GM21737 (cell line): ENCODE measurements around the gene TPD52L2.
"Not testable (repeated sequence)": the region's sequence is repeated elsewhere in the genome, so short reads cannot be mapped to it uniquely, and the experiment has no call there.

ENCODE experiments used
- ATAC-seq: cut with Tn5 transposase; IDR thresholded peaks from one replicate; pipeline ENCODE4 v1.9.1; 2021; ENCODE audit warnings: mild to moderate bottlenecking, moderate library complexity; ENCODE audit not compliant: unreplicated experiment

The TPD52L2 gene

DNA sequence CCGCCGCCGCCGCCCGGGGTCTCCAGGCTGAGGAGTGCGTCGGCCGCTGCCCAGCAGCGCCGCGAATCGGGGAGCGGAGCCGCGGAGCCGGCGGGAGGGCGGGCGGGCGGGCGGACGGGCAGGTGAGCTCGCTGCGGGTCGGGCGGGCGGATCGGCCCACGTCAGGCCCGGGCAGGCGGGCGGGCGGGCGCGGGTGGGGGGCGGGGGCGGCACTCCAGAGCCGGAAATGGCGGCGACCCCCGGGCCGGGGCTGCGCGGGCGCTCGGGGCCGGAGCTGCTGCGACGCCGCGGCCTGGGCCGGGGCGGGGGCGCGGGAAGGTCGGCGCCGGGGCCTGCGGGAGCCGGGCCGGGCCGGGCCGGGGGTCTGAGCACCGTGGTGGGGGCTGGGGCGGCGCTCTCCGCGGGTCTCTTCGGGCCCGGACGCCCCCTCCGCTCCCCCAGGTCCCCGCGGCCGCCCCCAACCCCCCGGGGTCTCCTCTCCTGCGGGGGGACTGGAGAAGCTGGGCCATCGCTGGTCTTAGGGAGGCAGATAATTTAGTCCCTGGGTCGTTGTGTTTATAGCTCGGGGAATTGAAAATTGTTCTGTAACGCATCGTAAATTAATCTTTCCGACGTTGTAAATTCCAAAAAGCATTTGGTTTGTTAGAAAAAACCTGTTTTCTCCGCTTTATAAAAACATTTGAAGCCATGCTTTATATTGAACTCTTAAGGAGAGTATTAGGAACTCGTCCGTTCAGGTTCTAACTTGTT is 30.3 kb downstream of the TPD52L2 start:
- peak; percentile 13 for ATAC-seq

DNA sequence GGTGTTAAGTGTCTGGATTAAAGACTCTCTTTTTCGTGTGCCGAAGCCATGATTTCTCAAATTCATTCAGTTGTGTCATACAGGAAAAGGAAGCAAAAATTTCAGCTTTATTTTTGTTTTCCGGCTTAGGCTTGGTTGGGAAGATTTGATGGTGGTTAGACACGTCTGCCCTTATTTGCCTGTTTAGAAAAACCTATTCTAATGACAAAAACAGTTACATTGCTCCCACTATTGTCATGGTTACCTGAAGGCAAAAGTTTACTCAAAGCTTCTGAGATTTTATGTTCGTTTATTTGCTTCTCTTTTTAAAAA is 30.8 kb downstream of the TPD52L2 start:
- ATAC-seq = no peak

DNA sequence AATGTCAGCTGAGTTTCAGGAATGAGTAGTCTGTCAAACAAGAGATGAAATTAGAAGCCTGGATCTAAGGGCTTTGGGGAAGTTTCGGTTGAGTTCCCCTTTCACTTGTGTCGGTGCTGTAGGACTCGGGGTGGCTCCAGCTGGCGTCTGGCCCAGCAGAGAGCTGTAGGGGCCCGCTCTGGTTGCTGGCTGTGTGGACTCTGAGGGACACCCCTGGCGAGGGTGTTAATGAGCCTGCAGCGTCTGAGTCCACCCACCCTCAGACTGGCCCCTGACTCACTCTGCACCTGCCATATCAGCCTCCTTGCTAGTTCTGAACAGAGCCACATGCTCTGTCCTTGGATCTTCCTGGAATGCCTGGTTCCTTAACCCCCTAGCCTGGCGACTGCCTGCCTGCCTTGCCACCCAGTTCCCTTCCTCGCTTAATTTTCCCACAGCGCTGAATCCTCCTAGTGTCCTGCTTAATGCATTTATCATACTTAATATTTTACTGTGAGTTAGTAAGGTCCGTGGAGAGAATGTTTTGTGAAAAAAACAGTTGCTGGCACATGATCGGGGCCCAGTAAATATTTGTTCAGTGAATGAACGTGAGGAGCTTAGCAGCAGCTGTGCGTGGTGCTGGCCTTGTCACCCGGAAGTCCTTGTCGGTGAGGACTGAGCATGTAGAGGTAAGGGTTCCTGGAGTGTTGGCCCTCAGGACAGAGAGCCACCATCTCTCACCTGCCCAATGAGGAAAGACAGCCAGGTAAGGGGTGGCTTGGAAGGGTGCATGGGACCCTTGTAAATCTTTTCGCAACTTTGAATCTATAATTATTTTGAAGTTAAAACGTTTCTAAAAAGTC is 31.4 kb downstream of the TPD52L2 start:
- no peak for ATAC-seq

DNA sequence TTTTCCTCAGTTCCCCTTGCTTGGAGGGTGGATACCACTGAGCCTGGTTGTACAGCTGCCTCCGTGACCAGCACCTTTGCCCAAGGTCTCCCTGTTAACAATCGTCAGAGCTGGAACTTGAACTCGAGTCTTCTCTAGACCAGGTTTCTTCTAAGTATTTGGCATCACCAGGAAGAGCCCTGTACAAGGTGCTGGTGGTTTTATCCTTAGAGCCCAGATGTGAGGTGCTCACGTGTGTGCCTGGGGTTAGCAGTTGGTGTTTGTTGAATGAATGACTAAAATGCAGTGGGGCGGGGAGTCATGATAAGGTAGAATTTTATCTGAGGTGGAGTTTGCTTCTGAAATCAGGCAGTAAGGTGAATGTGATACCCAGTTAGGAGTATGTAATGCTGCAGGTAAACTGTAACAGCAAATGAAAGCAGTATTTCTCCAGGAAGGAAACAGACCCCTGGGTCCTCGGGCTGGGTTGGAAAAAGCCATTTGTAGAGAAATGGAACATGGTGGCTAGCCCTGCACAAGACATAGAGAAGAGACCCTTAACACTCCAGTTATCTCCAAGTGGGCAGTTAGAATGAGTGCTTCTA is 33.0 kb downstream of the TPD52L2 start:
- ATAC-seq = no peak

DNA sequence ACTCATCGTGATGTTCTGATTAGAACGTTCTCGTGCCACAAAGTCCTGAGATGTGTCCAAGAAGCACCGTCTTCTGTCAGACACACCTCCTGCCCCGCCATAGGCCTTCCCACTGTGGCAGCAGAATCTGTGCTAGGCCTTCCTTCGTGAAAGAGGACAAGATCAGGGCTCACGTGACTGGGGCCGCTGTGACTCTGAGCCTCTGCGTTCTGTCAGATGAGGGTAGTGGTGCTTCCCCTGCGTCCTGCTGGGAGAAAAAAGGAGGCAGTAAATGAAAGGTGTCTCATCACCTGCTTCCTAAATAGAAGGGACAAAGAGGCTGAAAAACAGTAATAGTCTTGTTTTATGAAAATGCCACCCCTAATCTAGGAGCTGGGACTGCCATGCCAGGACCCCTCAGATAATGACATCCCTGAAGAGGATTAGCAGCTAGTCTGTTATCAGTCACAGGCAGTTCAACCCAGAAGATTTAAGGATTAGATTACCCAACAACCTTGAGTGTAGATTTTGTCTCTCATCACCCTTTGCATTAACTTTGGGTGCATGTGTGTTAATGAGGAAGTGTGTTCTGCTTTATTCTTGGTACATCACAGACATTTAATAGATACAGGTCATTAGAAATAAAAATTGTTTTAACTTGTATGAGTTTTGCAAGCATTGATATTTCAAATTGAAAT is 34.0 kb downstream of the TPD52L2 start:
- no peak for ATAC-seq

DNA sequence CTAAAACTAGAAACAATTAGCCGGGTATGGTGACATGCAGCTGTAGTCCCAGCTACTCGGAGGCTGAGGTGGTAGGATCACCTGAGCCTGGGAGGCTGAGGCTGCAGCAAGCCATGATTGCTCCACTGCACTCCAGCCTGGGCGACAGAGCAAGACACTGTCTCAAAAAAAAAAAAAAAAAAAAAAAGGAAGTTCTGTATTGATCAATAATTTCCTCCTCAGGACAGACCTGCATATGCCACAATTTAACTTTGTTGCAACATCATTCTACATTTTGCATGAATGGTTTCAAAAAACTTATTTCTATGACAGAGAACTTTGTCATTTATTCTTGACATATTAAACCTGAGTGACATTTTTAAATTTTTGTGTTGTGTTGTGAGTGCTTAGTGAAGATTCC is 35.3 kb downstream of the TPD52L2 start:
- no peak for ATAC-seq

DNA sequence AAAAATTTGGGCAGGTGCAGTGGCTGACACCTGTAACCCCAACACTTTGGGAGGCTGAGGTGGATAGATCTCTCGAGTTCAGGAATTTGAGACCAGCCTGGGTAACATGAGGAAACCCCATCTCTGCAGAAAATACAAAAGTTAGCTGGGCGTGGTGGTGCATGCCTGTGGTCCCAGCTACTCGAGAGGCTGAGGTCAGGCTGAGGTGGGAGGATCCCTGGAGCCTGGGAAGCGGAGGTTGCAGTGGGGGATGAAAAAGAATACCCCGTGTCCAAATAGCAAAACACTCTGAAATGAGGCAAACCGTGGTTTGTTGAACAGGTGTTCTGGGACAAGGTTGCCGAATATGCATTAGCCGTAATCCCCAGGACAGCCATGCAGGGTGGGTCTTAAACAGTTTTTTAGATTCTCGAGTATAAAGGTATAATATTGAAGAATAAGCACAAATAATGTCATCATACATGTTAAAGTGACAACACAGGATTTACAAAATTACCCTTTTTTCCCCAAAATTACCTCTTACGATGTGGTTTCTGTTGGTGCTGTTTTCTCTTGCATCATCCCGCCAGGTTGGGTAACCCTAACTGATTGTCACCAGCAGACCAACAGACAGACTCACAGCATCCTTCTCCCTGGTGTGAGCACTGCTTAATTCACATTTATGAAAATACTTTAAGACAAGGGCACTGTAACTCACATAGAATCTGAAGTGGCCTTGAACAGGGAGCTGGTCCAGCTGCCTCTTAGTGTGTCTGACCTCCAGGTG is 38.9 kb downstream of the TPD52L2 start:
- no peak for ATAC-seq

DNA sequence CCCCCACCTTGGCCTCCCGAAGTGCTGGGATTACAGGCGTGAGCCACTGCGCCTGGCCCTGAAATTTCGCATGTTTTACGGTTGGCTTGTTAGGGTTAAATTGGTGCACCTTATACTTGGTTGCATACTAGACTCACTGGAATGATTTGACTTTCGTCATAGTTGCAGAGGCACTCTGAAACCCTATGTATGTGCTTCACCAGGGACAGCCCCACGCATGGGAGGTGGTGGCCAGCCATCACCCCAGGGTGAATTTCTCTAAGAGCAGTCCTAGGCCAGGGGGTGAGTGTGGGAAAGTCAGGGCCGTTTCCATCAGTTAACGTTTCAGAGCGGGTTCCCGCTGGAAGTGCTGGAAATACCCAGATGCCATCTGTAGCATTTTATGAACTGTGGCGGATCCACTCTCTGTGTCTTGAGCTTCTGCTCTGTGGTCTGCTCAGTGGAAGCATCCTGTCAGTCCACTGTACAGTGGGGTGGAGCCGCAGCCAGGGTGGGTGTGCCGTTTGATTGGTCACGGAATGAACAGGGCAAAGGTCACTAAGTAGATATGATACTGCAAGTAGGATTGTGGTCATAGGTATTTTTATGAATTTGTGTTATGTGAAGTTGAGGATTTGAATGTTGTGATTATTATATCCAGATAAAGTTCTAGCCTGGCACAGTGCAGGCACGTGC is 43.1 kb downstream of the TPD52L2 start:
- no peak for ATAC-seq

DNA sequence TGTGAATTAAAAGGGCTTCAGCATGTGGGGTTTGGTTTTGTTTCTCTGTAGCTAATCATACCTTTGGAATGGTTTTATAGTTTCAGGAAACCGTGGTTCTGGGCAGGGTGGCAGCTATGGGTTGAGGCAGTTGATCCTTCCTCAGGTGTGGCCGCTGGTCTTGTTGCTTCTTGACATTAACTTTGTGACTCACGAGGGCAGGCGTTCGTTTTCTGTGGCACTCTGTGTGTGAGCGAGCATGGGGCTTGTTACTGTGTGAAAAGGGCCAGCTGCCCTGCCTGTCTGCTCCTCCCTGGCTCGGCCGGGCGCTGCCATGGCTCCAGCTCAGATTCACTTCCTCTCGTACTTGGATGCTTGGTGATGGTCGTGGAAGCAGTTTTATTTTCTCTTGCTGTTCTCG is 46.1 kb downstream of the TPD52L2 start:
- no peak for ATAC-seq

DNA sequence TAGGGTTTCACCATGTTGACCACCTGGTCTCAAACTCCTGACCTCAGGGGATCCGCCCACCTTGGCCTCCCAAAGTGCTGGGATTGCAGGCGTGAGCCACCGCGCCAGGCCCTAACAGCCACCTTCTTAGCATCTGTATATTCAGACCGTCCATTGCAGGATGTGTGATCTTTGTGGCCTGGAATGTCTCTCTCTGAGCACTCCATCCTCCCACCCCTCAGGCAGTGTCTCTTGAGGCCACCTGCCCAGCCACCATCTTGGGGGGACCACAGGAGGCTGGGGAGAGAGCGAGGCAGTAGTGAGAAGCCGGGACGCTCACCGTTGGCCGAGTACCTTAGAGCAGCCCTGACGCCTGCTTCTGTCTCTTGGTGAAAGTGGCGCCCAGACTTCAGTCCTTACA is 48.7 kb downstream of the TPD52L2 start:
- no peak for ATAC-seq

DNA sequence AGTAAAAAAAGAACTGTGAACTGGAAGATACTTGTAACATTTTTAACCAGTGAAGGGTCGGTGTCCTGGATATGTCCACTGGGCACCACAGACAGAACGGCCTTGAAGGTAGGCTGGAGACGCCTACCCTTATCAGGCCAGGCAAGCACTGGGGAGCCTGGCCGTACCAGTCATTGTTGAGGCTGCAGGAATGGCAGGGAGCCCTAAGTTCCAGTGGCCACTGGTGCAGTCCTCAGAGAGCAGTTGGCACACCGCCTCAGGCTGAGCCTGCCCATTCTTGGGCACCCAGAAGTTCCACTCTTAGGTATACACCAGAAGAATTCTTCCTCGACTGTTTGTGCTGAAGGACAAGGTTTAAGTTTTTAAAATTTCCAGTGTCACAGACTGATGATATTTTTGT is 50.4 kb downstream of the TPD52L2 start:
- ATAC-seq = no peak

DNA sequence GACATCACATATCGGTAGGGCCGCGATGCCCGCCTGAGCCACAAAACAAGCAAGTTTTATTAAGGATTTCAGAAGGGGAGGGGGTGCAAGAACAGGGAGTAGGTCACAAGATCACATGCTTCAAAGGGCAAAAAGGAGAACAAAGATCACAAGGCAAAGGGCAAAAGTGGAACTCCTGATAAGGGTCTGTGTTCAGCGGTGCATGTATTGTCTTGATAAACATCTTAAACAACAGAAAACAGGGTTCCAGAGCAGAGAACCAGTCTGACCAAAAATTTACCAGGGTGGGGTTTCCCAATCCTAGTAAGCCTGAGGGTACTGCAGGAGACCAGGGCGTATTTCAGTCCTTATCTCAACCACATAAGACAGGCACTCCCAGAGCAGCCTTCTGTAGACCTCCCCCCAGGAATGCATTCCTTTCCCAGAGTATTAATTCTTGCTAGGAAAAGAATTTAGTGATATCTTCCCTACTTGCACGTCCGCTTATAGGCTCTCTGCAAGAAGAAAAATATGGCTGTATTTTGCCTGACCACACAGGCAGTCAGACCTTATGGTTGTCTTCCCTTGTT is 51.4 kb downstream of the TPD52L2 start:
- ATAC-seq = not testable (repeated sequence)

DNA sequence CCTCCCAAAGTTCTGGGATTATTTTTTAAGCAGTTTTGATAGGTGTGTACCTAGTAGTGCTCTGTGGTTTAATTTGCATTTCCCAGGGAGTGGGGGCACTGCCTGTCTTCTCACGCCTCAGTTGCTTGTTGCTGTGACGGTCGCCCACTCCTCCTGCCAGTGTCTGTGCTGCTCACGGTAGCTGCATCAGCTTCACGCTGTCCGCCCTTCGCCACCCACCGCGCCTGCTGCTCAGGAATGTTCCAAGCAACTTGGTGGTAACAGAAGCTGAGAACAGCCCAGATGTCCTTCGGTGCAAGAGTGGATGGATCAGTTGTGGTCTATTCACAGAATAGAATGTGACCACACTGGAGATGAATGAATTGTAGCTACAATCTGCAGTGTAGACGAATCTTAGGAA is 52.7 kb downstream of the TPD52L2 start:
- no peak for ATAC-seq

DNA sequence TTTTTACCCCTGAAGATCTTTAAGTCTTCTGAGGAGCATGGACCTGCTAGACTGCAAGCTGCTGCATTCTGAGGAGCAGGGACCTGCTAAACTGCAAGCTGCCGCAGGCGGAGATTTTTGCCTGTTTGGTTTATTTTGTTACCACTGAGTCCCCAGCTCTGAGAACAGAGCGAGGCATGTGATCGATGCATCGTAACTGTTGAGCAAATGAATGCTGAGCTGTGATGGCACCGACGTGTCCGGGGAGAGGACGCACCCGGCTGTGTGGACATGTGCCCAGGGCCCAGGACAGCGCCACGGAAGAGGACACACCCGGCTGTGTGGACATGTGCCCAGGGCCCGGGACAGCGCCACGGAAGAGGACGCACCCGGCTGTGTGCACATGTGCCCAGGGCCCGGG is 54.1 kb downstream of the TPD52L2 start:
- ATAC-seq = no peak

DNA sequence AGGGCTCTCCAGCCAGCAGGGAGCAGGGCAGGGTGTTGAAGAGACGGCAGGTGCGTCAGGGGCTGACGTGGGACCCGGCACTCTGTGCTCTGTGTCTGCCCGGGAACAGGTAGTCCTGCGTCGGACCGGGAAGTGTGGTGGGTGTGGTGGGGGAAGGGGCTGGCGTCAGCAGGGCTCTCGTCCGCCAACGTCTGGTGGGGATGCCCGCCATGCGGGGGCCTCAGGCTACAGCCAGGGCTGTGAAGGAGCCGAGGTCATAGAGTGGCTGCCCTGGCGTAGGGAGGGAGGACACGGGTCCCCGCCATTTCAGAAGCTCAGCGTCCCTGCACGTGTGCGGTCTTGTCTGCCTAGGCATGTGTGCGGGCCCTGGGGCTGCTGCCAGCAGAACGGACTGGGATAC is 55.2 kb downstream of the TPD52L2 start:
- ATAC-seq = no peak

DNA sequence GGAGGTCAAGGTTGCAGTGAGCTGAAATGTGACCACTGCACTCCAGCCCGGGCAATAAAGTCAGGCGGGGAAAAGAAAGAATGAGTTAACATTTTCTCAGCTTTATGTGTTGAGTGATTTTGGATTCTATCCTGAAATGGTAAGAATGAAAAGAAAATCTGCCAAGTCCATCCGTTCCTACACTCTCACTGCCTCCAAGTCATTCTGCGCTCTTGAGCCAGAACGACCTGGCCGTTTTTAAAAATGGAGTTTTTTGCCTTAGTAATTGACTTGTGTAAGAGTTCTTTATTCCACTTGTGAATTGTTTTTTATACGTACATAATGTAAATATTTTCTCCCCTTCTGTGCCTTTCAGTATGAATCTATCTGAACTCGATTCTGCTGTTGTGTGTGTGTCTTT is 58.6 kb downstream of the TPD52L2 start:
- ATAC-seq = no peak

DNA sequence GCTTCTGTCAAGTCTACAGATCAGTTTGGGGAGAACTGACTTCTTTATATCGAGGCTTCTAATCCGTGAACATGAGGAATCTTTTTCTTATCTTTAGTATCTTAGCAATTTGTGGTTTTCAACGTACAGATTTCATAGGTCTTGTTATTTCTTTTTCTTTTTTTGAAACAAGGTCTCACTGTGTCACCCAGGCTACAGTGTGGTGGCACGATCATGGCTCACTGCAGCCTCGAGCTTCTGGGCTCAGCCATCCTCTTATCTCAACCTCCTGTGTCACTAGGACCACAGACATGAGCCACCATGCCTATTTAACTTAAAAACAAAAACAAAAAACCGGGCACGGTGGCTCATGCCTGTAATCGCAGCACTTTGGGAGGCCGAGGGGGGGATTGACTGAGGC is 59.2 kb downstream of the TPD52L2 start:
- no peak for ATAC-seq

DNA sequence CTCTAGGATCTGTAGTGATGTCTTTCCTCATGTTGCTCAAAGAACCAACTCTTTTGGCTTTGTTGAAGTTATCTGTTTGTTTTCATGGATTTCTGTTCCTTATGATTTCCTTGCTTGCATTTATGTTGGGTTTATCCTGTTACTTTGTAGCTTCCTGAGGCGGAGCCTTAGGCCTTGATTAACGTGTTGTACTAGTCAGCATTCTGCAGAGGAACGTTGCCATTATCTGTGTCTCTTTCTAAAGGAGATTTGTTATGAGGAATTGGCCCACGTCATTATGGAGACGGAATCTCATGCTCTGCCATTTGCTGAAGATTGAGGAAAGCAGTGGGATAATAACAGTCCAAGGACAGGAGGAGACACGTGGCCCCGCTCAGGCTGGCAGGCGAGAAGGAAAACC is 61.2 kb downstream of the TPD52L2 start:
- no peak for ATAC-seq

DNA sequence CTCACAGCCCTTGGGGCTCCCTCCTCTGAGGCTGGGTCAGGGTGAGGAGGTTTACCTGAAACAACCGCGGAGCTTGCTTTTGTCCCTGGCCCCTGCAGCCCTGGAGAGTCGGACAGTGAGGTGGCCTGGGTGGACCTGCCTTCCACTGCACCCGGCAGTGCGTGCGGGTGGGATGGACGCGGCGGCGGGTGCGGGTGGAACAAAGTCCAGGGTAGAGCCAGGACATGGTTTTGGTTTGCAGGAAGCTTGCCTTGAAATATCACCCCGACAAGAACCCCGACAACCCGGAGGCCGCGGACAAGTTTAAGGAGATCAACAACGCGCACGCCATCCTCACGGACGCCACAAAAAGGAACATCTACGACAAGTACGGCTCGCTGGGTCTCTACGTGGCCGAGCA is 64.0 kb downstream of the TPD52L2 start:
- ATAC-seq = no peak

DNA sequence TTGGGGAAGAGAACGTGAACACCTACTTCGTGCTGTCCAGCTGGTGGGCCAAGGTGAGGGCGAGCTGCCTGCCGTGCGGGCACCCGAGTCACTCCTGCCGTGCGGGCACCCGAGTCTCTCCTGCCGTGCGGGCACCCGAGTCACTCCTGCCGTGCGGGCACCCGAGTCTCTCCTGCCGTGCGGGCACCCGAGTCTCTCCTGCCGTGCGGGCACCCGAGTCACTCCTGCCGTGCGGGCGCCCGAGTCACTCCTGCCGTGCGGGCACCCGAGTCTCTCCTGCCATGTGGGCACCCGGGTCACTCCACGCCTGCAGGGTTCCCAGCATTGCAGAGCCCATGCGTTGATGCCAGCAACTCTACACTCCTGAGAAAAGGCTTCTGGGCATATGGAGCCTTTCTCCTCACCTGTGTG is 64.4 kb downstream of the TPD52L2 start:
- ATAC-seq = not testable (repeated sequence)
